K562 treated with DMSO at 1 percent for 4 hours (cell line): ENCODE results near the gene EXOG. TPM values are rescaled to one million over a fixed set of nuclear protein-coding genes. Genes with fewer than 3 reads are reported as not detected.

Experiments
- total RNA-seq: library from RNA; unstranded; fragments of 300-600 nt; gene quantifications from 2 replicates; pipeline ENCODE4 v1.2.3, GENCODE V29; 2022; ENCODE audit not compliant: insufficient read depth

EXOG gene, protein sequence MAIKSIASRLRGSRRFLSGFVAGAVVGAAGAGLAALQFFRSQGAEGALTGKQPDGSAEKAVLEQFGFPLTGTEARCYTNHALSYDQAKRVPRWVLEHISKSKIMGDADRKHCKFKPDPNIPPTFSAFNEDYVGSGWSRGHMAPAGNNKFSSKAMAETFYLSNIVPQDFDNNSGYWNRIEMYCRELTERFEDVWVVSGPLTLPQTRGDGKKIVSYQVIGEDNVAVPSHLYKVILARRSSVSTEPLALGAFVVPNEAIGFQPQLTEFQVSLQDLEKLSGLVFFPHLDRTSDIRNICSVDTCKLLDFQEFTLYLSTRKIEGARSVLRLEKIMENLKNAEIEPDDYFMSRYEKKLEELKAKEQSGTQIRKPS
- 2.9 and 232 TPM in 2 replicates for total RNA-seq

DNA sequence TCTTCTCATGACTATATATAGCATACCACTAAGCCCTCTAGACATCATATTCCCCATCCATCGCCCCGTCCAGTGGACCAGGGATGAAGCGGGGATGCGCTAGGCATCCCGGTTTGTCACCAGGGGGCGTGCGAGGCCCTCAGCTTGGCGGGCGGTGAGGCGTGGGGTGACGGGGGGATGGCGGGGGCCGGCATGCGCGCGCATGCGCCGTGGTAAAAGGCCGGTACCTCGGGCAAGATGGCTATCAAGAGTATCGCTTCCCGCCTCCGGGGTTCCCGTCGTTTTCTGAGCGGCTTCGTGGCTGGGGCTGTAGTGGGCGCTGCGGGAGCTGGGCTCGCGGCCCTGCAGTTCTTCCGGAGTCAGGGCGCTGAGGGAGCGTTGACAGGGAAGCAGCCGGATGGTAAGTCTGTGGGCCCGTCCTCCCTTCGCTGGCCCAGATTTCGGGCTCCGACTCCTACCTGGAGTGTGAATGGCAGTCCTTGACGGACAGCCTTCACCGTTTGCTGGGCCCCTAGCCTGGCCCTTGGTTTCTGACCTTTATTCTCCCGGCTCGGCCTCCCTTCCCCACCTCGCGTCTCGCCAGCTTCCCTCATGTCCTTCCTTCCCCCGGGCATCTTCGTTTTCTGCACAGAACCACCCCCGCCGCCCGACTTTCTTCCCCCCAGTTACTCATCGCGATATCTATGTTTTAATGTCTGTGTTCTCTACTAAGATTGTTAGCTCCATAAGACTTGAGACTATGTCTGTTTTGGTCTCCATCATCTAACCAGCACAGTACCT lies at the start of gene EXOG:
Gene EXOG, plus strand, starts transcription at position 210 of the 780 bp plus-strand sequence. Its CDS starts 28 bp downstream, at position 238.

DNA sequence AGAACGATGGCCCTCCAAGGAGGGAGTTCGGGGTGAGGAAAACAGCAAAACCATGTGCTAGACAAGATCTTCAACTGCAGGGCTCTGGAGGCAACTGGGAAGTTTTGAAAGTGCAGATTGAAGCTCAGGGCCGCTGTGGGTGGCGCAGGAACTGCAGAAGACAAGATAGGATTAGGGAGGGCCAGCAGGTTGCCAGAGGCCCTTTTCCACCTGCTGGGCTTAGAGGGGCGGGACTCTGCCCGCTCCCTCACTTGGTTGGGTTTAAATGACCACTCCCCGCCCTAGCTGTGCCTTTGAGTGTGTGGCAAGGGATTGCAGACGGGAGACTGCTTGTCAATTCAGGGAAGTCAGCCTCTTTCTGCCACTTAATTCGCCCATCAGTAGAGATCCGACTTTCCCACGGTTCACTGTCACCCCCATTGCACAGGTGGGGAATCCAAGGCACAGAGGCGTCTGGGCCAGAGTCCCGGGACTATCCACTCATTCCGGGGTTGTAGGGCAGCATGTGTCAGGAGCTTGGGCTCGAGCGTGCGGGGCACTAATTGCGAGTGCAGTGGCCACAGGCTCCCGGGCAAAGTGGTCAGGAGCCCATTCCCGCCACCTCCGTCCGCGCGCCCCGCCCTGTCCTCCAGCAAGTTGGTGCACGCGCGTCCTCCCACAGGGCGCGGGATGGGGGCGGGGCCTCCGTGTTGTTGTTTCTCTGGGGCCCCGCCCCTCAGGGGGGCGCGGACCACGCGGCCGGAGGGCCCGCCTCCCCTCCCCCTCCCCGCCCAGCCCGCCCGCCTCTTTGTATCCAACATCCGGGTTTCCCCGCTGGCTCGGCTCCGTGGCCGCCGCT lies 42.8 kb upstream of the EXOG start, which contains the start of gene ACVR2B:
Gene ACVR2B, plus strand, starts transcription at position 816 of the 838 bp plus-strand sequence. CDS start 433 bp downstream, outside the sequence.

Other genes starting within 250 kb of the EXOG start
- 0.45 TPM in 1 of 2 replicates, not detected in the other for gene SLC22A13, start 230.5 kb upstream of the EXOG start, total RNA-seq
- not detected in 2 replicates for gene SLC22A14, start 214.0 kb upstream of the EXOG start, total RNA-seq
- 3.9 and 5.7 TPM in 2 replicates for gene XYLB, start 149.6 kb upstream of the EXOG start, total RNA-seq
- 4.0 and 5.6 TPM in 2 replicates for gene ACVR2B, start 42.5 kb upstream of the EXOG start, total RNA-seq
- 1.0 TPM in 1 of 2 replicates, not detected in the other for gene SCN5A, start 153.3 kb downstream of the EXOG start, total RNA-seq